Endothelial cell of umbilical vein (primary cell): Measurements from ENCODE around the gene CITED2. TPM values are rescaled to one million over a fixed set of nuclear protein-coding genes. Genes with fewer than 3 reads are reported as not detected.

Experiments used
- BruUV-seq: library from RNA; stranded (reverse); fragments of 400-500 nt; replicated peaks from 2 replicates; lab custom pipeline; 2021; lab: Mats Ljungman, UMichigan
- CTCF ChIA-PET: fragments of 300-600, 350-600 bp; sonication (Branson Sonifier 250); formaldehyde crosslinking; loops from one replicate; lab custom pipeline; 2021; ENCODE audit warnings: antibody characterized with exemption, inconsistent platforms; lab: Charles Lee
- POLR2A ChIA-PET: fragments of 300-600, 350-600 bp; sonication (Branson Sonifier 250); formaldehyde crosslinking; loops from one replicate; lab custom pipeline; 2021; ENCODE audit warnings: antibody characterized with exemption, inconsistent platforms; lab: Charles Lee
- DNase-seq: peaks from one replicate; pipeline ENCODE4 v3.0.0-alpha.2; 2011; ENCODE audit warnings: low read depth, low spot score
- FAIRE-seq: peaks from 2 replicates; lab custom pipeline; 2011; peaks lifted over from hg19 to GRCh38; lab: Jason Lieb, UNC
- H2AFZ ChIP-seq: 2 replicates; pipeline ENCODE4 v1.6.0; 2012; ENCODE audit warnings: low read depth, low read length, control low read depth, inconsistent platforms
- H3K27ac ChIP-seq: 2 replicates; pipeline ENCODE4 v1.5.1; 2011; ENCODE audit warnings: low read depth, mild to moderate bottlenecking, control low read depth, low read length, moderate library complexity; ENCODE audit not compliant: insufficient read depth
- H3K27me3 ChIP-seq, 2 experiments: 2 replicates each; pipeline versions ENCODE4 v1.6.0 to v1.6.1; 2011; ENCODE audit warnings: low read length in 2 of 2, mixed read lengths in 1 of 2; ENCODE audit not compliant: control insufficient read depth in 2 of 2, insufficient read depth in 2 of 2
- H3K36me3 ChIP-seq, 2 experiments: 2 replicates in 1 of 2; 3 replicates in 1 of 2; pipeline ENCODE4 v1.5.1; 2011; ENCODE audit warnings: low read length in 2 of 2, mild to moderate bottlenecking in 1 of 2, moderate library complexity in 1 of 2; ENCODE audit not compliant: control insufficient read depth in 2 of 2, insufficient read depth in 2 of 2; ENCODE audit errors: extremely low read depth in 1 of 2
- H3K4me1 ChIP-seq: 3 replicates; pipeline ENCODE4 v1.5.1; 2011; ENCODE audit warnings: mild to moderate bottlenecking, low read length; ENCODE audit not compliant: control insufficient read depth, insufficient read depth; ENCODE audit errors: extremely low read depth
- H3K4me2 ChIP-seq: 2 replicates; pipeline ENCODE4 v1.6.1; 2011; ENCODE audit warnings: low read length, control low read depth, mixed read lengths; ENCODE audit not compliant: insufficient read depth
- H3K4me3 ChIP-seq, 3 experiments: fragments of 200-600 bp in 1 of 3; sonication (generic), shearing (Covaris generic) in 1 of 3; replicated peaks in 1 of 3; 2 replicates each; pipeline ENCODE4 v1.5.1; 2011 to 2016; ENCODE audit warnings: control low read depth in 3 of 3, low read length in 3 of 3, mild to moderate bottlenecking in 2 of 3, inconsistent platforms in 1 of 3, low read depth in 1 of 3, moderate library complexity in 1 of 3; ENCODE audit not compliant: insufficient read depth in 1 of 3
- H3K79me2 ChIP-seq: 2 replicates; pipeline ENCODE4 v1.6.0; 2012; ENCODE audit warnings: low read length, inconsistent platforms; ENCODE audit not compliant: control insufficient read depth, insufficient read depth
- H3K9ac ChIP-seq: replicated peaks from 2 replicates; pipeline ENCODE3; 2011; ENCODE audit warnings: low read length, control low read depth; ENCODE audit not compliant: insufficient read depth; ENCODE audit errors: extremely low read depth
- H3K9me1 ChIP-seq: replicated peaks from 3 replicates; pipeline ENCODE4 v1.6.0; 2011; ENCODE audit warnings: mild to moderate bottlenecking, low read length; ENCODE audit not compliant: control insufficient read depth, insufficient read depth; ENCODE audit errors: extremely low read depth
- H3K9me3 ChIP-seq: replicated peaks from 2 replicates; pipeline ENCODE4 v1.5.1; 2012; ENCODE audit warnings: low read length, inconsistent platforms; ENCODE audit not compliant: control insufficient read depth, insufficient read depth
- H4K20me1 ChIP-seq: replicated peaks from 2 replicates; pipeline ENCODE3; 2011; ENCODE audit warnings: mild to moderate bottlenecking, low read length; ENCODE audit not compliant: control insufficient read depth, insufficient read depth; ENCODE audit errors: extremely low read depth
- EZH2 ChIP-seq: IDR thresholded peaks from 2 replicates; pipeline ENCODE4 v1.6.1; 2012; ENCODE audit warnings: borderline replicate concordance, low read depth, mild to moderate bottlenecking, moderate library complexity, low read length, inconsistent platforms; ENCODE audit not compliant: severe bottlenecking
- FOS ChIP-seq: IDR thresholded peaks from 2 replicates; pipeline ENCODE4 v1.6.1; 2011; ENCODE audit warnings: mild to moderate bottlenecking, low read length, moderate library complexity, borderline replicate concordance; ENCODE audit not compliant: insufficient read depth
- GATA2 ChIP-seq: IDR thresholded peaks from 2 replicates; pipeline ENCODE4 v1.7.0; 2011; ENCODE audit warnings: low read depth, mild to moderate bottlenecking, moderate library complexity, mixed read lengths, low read length; ENCODE audit not compliant: insufficient read length, insufficient read depth
- JUN ChIP-seq: IDR thresholded peaks from 2 replicates; pipeline ENCODE4 v1.6.1; 2011; ENCODE audit warnings: borderline replicate concordance, low read depth; ENCODE audit not compliant: insufficient read length, insufficient read depth
- MAX ChIP-seq: IDR thresholded peaks from 2 replicates; pipeline ENCODE4 v1.6.1; 2011; ENCODE audit not compliant: insufficient read depth, insufficient read length
- MYC ChIP-seq: IDR thresholded peaks from one replicate; pipeline ENCODE4 v1.6.1; 2011; ENCODE audit warnings: mild to moderate bottlenecking, low read depth, low read length
- POLR2A ChIP-seq: IDR thresholded peaks from 2 replicates; pipeline ENCODE4 v1.6.1; 2012; ENCODE audit warnings: low read depth, mild to moderate bottlenecking, control low read depth, low read length
- POLR2AphosphoS5 ChIP-seq: IDR thresholded peaks from 2 replicates; pipeline ENCODE4 v1.6.1; 2012; ENCODE audit warnings: low read depth, mild to moderate bottlenecking, control low read depth, low read length, moderate library complexity; ENCODE audit not compliant: insufficient read depth
- dilution Hi-C: fragments of 300-500 bp; cut with MboI; formaldehyde crosslinking; loops from one replicate; pipeline ENCODE4 v1.15.0; 2019; ENCODE audit warnings: low sequenced_read_pairs; ENCODE audit not compliant: extremely low pct_ligation_motif_present
- intact Hi-C: fragments of 100-400 bp; cut with micrococcal nuclease; formaldehyde crosslinking; loops from one replicate; pipeline ENCODE4 v1.10.0; 2022
- polyA plus RNA-seq, 4 experiments: library from polyadenylated mRNA; depleted of rRNA in 3 of 4; stranded (reverse) in 3 of 4; unstranded in 1 of 4; fragments of >200 nt; gene quantifications; 2 replicates each; pipeline versions ENCODE4 v1.2.1 to v1.2.3, GENCODE V29; 2011 to 2012; ENCODE audit warnings: missing spikeins in 1 of 4
- total RNA-seq: library from RNA; stranded (reverse); gene quantifications from 2 replicates; pipeline ENCODE4 v1.2.3, GENCODE V29; 2021
- TF ChIP-seq, protein P1 (sequence below), 2 donors: IDR thresholded peaks; 1 replicate in 1 of 2; 2 replicates in 1 of 2; pipeline ENCODE4 v1.5.1; 2011; ENCODE audit warnings: low read length in 2 of 2, mild to moderate bottlenecking in 2 of 2, moderate library complexity in 2 of 2, control low read depth in 1 of 2, inconsistent platforms in 1 of 2, low read depth in 1 of 2; ENCODE audit not compliant: insufficient read depth in 1 of 2; ENCODE audit errors: extremely low read depth in 1 of 2

CITED2 gene
- total and polyA plus RNA-seq, 2 donors (not counting 3 experiments of a cell fraction or from before 2014, with no cell fraction given): 81.1 to 85.7 TPM

DNA sequence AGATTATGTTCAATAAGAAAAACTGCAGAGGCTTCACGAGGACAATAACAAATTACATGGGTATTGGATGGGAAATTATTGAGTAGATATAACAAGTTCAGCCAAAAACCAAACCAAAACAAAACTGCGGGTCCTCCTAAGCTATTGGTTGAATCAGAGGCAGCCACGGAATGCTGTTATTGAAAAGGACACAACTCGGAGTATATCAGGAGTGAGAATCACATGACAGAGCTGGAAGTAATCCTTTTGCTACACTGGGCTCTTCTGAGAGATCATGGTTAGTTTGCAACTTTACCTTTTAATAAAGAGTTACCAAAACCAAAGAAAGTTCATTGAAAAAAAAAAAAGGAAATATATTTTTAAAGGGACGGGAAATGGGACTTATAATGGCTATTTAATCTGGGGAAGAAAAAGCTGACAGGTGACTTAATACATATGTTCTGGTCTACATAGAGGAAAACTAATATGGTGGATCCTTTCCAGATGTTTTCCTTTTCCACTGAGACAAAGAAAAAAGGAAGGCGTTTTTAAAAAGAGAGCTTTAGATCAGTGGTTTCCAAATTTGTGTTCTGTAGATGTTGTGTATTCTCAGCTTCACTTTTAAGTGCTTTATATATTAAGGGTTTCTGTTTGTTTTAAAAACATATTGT, 6.9 kb upstream of the CITED2 start:
- FAIRE-seq (no peak), DNase-seq (no peak)
- H3K9me1 ChIP-seq: no peaks in the 10 kb centered on the region
- H3K79me2 ChIP-seq: no peaks in the 10 kb centered on the region
- H3K4me3 ChIP-seq: no peak overlapping the region
- intact Hi-C loops: no loop called here
- dilution Hi-C loops: no loop called here
- no peak overlapping the region for H3K4me2 ChIP-seq
- no peaks in the 10 kb centered on the region for H3K9me3 ChIP-seq
- H3K4me1 ChIP-seq: peaks cover 4% of the 10 kb centered on the region
- ChIA-PET POLR2A (no interaction called here), CTCF (no interaction called here)
- H3K36me3 ChIP-seq: no peaks in the 10 kb centered on the region
- H3K27ac ChIP-seq: no peak overlapping the region
- TF ChIP-seq MAX (no peak), MYC (no peak), POLR2AphosphoS5 (no peak), FOS (no peak), GATA2 (no peak), EZH2 (no peak), JUN (no peak), POLR2A (no peak)
- TF ChIP-seq, protein P1, sequence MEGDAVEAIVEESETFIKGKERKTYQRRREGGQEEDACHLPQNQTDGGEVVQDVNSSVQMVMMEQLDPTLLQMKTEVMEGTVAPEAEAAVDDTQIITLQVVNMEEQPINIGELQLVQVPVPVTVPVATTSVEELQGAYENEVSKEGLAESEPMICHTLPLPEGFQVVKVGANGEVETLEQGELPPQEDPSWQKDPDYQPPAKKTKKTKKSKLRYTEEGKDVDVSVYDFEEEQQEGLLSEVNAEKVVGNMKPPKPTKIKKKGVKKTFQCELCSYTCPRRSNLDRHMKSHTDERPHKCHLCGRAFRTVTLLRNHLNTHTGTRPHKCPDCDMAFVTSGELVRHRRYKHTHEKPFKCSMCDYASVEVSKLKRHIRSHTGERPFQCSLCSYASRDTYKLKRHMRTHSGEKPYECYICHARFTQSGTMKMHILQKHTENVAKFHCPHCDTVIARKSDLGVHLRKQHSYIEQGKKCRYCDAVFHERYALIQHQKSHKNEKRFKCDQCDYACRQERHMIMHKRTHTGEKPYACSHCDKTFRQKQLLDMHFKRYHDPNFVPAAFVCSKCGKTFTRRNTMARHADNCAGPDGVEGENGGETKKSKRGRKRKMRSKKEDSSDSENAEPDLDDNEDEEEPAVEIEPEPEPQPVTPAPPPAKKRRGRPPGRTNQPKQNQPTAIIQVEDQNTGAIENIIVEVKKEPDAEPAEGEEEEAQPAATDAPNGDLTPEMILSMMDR (IDR thresholded peaks at IDR 0.05; ENCODE audit: extremely low read depth in 1 of 2, insufficient read depth in 1 of 2, low read depth in 1 of 2, low read length in 2 of 2): no peak
- H4K20me1 ChIP-seq: no peaks in the 10 kb centered on the region
- H3K9ac ChIP-seq: no peak overlapping the region
- no TSS peak for BruUV-seq
- no peak overlapping the region for H2AFZ ChIP-seq
- H3K27me3 ChIP-seq: no peaks in the 10 kb centered on the region
